ENCODE data around the gene PPP1R16B. TPM values are rescaled to one million over a fixed set of nuclear protein-coding genes. Genes with fewer than 3 reads are reported as not detected.

PPP1R16B gene
- total RNA-seq, 6 experiments from 2014 or later, result 0.62 to 4.0 (median 2.3) TPM

DNA sequence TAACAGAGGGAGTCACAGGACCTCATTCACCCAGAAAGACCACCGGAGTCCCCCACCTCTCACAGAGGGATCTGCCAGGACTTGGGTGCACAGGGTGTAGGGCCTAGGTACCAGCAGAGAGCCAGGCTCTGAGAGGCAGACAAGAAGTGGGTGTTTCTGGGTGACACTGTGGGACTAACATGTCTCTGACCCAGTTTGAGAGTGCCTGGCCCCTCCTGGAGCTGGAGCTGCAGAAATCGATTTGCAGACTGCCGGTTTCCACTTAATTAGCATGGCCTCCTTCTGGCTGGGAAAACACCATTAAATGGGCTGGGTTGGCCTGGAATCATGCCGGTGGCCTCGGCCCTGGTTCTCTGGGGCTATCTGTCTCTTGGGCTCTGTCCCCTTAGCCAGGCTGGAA lies 59.2 kb downstream of the PPP1R16B start:
- no peaks in the 10 kb centered on the region for H3K9me3 ChIP-seq
- DNase-seq, result no peak
- intact Hi-C loops (cut with DNase I), result no loop called here
- no peak for TF ChIP-seq POLR2A (IDR thresholded peaks at IDR 0.05)
- TF ChIP-seq, protein P1, sequence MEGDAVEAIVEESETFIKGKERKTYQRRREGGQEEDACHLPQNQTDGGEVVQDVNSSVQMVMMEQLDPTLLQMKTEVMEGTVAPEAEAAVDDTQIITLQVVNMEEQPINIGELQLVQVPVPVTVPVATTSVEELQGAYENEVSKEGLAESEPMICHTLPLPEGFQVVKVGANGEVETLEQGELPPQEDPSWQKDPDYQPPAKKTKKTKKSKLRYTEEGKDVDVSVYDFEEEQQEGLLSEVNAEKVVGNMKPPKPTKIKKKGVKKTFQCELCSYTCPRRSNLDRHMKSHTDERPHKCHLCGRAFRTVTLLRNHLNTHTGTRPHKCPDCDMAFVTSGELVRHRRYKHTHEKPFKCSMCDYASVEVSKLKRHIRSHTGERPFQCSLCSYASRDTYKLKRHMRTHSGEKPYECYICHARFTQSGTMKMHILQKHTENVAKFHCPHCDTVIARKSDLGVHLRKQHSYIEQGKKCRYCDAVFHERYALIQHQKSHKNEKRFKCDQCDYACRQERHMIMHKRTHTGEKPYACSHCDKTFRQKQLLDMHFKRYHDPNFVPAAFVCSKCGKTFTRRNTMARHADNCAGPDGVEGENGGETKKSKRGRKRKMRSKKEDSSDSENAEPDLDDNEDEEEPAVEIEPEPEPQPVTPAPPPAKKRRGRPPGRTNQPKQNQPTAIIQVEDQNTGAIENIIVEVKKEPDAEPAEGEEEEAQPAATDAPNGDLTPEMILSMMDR (IDR thresholded peaks at IDR 0.05), result no peak
- H3K4me3 ChIP-seq, result no peak overlapping the region
- H3K27ac ChIP-seq, result no peak overlapping the region
- H3K4me1 ChIP-seq, result no peaks in the 10 kb centered on the region
- no peaks in the 10 kb centered on the region for H3K27me3 ChIP-seq
- H3K36me3 ChIP-seq, result no peaks in the 10 kb centered on the region
- no peak for ATAC-seq
- no CpG with 5 or more reads among the region's 5 CpGs for WGBS (ENCODE audit: insufficient coverage, low coverage, low lambda C conversion rate, missing lambda C conversion rate)

DNA sequence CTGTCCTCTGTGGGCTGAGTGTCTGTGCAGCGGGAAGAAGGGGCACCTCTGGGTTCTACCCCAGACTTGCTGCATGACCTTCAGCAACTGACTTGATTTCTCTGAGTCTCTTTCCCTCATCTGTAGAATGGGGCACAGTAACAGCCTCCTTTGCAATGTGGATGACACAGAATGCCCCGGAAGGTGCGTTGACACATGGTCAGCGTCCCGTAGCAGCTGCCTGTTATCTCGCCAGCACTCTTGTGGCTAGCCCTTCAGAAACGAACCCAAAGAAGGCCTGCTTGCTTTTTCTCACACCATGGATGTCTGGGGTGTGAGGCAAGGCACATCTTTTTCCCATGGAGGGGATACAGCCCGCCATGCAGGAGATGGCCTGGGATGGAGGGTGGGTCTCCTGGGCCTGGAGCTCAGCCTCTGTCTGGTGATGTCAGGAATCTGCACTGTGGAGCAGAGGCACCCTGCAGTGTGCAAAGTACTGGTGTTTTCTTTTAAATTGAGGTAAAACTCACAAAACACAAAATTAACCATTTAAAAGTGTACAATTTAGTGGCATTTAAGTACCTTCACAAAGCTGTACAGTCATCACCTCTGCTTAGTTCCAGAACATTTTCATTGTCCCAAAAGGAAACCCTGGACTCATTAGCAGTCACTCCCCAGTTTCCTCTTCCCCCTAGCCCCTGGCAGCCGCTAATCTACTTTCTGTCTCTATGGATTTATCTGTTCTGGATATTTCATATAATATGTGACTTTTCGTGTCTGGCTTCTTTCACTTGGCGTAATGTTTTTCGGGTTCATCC lies 61.0 kb downstream of the PPP1R16B start:
- DNase-seq (no peak), ATAC-seq (peak in 3 of 4 donors; percentile 48 to 51 (median 51))
- Histone ChIP-seq H3K27me3 (no peaks in the 10 kb centered on the region), H3K4me3 (no peak overlapping the region), H3K9me3 (no peaks in the 10 kb centered on the region), H3K36me3 (no peaks in the 10 kb centered on the region), H3K4me1 (no peaks in the 10 kb centered on the region), H3K27ac (peak overlapping the region in 1 of 3 donors; percentile 43)
- WGBS (ENCODE audit: insufficient coverage, low coverage, low lambda C conversion rate, missing lambda C conversion rate), result 56% methylated on average over 12 of the region's 12 CpGs
- TF ChIP-seq, protein P1 (IDR thresholded peaks at IDR 0.05), result no peak
- no peak for TF ChIP-seq POLR2A (IDR thresholded peaks at IDR 0.05)
- intact Hi-C loops (cut with DNase I), result no loop called here

DNA sequence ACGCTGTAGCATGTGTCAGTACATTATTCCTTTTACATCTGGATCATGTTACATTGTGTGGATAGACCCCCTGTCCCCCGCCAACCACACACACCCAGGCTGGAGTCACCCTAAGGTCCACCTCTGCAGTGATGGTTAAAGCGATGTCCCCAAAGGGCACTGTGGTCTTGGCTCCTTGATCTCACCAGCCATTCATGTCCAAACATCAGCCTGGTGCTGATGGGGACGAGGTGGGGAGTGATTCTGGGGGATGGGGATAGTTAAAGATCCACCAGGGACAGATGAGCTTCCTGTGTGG lies 61.5 kb downstream of the PPP1R16B start:
- H3K9me3 ChIP-seq, result no peaks in the 10 kb centered on the region
- H3K27me3 ChIP-seq, result no peaks in the 10 kb centered on the region
- intact Hi-C loops (cut with DNase I), result no loop called here
- 40% methylated on average over 3 of the region's 4 CpGs for WGBS (ENCODE audit: insufficient coverage, low coverage, low lambda C conversion rate, missing lambda C conversion rate)
- TF ChIP-seq, protein P1 (IDR thresholded peaks at IDR 0.05), result no peak
- TF ChIP-seq POLR2A (IDR thresholded peaks at IDR 0.05), result no peak
- H3K27ac ChIP-seq, result no peak overlapping the region
- ATAC-seq (no peak), DNase-seq (no peak)
- no peaks in the 10 kb centered on the region for H3K4me1 ChIP-seq
- H3K36me3 ChIP-seq, result no peaks in the 10 kb centered on the region
- H3K4me3 ChIP-seq, result no peak overlapping the region

DNA sequence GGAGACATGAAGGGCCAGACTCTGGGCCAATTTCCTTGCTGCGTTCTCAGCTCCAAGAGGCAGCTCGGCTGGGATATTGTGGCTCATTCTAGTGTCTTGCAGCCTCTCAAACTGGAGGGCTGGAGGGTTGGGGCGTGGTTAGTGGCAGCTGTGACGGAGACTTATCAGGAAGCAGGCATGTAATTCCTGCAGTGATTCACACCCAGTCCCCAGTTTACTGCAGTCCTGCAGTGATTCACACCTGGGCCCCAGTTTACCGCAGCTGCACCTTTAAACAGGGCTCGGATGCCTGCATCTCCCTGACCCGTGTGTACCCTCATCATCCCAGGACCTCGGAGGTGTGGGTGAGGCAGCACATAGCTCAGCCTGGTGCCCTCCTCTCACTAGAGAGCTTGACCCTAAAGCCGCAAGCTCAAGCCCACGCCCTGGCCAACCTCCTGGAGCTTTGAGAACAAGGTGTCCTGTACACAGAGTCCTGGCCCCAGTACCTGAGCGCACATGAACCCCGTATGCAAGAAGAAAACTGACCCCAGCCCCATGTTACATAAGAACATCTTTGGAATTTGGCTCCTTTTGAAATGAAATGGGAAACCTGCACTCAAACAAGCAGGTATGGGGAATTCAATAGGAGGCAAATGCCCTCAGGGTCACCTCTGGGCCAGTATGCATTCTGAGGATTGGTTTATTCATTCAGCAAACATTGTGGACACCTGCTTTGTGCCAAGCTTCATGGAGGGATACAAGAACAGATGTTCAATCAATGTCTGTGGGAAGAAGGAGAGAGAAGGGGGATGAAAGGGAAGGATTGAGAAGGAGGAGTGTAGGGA lies 65.4 kb downstream of the PPP1R16B start:
- Histone ChIP-seq H3K4me1 (peaks cover 0 to 9% (median 0%) of the 10 kb centered on the region in 4 donors), H3K36me3 (no peaks in the 10 kb centered on the region), H3K27me3 (no peaks in the 10 kb centered on the region), H3K4me3 (no peak overlapping the region), H3K9me3 (no peaks in the 10 kb centered on the region), H3K27ac (no peak overlapping the region)
- WGBS (ENCODE audit: insufficient coverage, low coverage, low lambda C conversion rate, missing lambda C conversion rate), result 57% methylated on average over 5 of the region's 12 CpGs
- TF ChIP-seq, protein P1 (IDR thresholded peaks at IDR 0.05), result no peak
- no peak for TF ChIP-seq POLR2A (IDR thresholded peaks at IDR 0.05)
- no peak for DNase-seq
- ATAC-seq, result peak in 2 of 4 donors; percentile 8 to 37
- intact Hi-C loops (cut with DNase I), result no loop called here

All from right lobe of liver (tissue), 6 donors.